Measurements from ENCODE around the gene HAL.

- TF ChIP-seq POLR2A (IDR thresholded peaks at IDR 0.05; ENCODE audit: low read depth, low read length) (no peak), POLR2AphosphoS5 (IDR thresholded peaks at IDR 0.05; ENCODE audit: low read depth, low read length) (no peak)
Observed at GRCh38 chr12:95972832-95973456, 23.2 kb downstream of the HAL start.
